ENCODE data around the gene NFATC2IP. TPM values are rescaled to one million over a fixed set of nuclear protein-coding genes. Genes with fewer than 3 reads are reported as not detected.

Gene NFATC2IP
- total and polyA plus RNA-seq, 9 of the 15 experiments (the other 6 are each of a cell fraction or from before 2014, with no cell fraction given) = 15.6 to 106 (median 46.9) TPM

DNA sequence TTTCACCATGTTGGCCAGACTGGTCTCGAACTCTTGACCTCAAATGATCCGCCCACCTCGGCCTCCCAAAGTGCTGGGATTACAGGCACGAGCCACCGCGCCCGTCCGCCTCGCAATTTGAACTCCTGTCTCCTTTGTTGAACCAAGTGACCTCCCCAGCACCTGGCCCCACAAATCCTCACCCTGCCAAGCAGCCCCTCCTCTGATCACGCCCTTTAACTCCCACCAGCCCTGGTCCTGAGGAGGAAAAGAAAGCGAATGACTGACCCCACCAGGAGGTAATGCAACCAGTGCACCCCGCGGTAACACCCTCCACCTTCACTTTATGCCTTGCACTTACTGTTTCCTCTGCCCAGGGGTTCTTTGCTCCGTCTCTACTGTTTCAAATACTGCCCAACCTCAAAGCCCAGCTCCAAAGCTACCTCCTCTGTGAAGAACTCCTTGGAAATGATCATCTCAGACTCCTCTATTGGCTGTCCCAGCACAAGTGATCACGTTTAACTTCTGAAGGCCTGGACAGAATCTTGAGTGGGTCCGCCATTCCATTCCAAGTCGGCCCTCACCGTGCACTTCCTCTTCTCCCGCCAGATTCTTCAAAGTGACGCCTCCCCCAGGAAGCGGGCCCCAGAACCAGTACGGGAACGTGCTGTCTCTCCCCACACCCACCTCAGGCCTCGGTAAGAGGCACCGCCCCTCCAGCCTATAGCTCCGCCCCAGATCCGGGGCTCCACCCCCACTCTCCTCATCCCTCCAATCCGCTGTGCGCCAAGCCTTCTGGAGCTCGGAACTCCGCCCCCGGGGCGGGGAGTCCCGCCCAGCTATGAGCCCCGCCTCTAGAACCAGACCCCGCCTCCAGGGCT is 14.6 kb upstream of the NFATC2IP start (continued):
- TF ChIP-seq ZBTB5 (IDR thresholded peaks at IDR 0.05) = no peak
- TF ChIP-seq XRCC3 (IDR thresholded peaks at IDR 0.05) = no peak
- no peak for TF ChIP-seq ZNF780A (CRISPR knock-in tag; IDR thresholded peaks at IDR 0.05)
- TF ChIP-seq, protein P1, sequence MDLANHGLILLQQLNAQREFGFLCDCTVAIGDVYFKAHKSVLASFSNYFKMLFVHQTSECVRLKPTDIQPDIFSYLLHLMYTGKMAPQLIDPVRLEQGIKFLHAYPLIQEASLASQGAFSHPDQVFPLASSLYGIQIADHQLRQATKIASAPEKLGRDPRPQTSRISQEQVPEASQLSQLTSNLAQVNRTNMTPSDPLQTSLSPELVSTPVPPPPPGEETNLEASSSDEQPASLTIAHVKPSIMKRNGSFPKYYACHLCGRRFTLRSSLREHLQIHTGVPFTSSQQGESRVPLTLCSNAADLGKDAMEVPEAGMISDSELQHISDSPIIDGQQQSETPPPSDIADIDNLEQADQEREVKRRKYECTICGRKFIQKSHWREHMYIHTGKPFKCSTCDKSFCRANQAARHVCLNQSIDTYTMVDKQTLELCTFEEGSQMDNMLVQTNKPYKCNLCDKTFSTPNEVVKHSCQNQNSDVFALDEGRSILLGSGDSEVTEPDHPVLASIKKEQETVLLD (IDR thresholded peaks at IDR 0.05) = peak; percentile 33; the same call in 1 of the 2 replicates

GRCh38 chr16:28936784-28937155 is 14.0 kb upstream of the NFATC2IP start:
- no peaks in the 10 kb centered on the region for H3K36me3 ChIP-seq (ENCODE audit: control insufficient read depth, insufficient read depth, low read length)
- ATAC-seq = no peak
- POLR2A ChIA-PET = interaction anchor here (0.7 to 1.2 kb wide), 6 partner anchors 9 to 102 kb away, joined by 3 to 5 read pairs (median 4); partner anchors contain the start of gene SH2B1
- in situ Hi-C loops (cut with MboI) = loop anchor here (25.0 kb wide), 1 partner anchor 499 kb away; no protein-coding TSS in a partner anchor
- no peaks in the 10 kb centered on the region for H3K9me1 ChIP-seq (ENCODE audit: control insufficient read depth, insufficient read depth, low read length)
- H3K4me3 ChIP-seq = no peak overlapping the region
- H3K4me1 ChIP-seq (replicated peaks in 1 of 2; ENCODE audit: control insufficient read depth in 2 of 2, insufficient read depth in 2 of 2, low read length in 2 of 2) = peaks cover 8 to 46% of the 10 kb centered on the region in 2 experiments; a peak in 4 of 5 replicates
- H3K4me2 ChIP-seq (ENCODE audit: insufficient read depth, low read length) = peak overlapping the region; percentile 58; the same call in 1 of the 2 replicates
- H3K79me2 ChIP-seq (ENCODE audit: control insufficient read depth, insufficient read depth, low read length) = peaks cover 9% of the 10 kb centered on the region
- 50% methylated on average over 24 of the region's 26 CpGs for WGBS (ENCODE audit: insufficient coverage, low coverage, missing lambda C conversion rate)
- H3K9ac ChIP-seq (ENCODE audit: insufficient read depth in 1 of 2, low read depth in 2 of 2, low read length in 2 of 2) = peak overlapping the region; percentile 44 to 49; a peak in 2 of 4 replicates
- intact Hi-C loops (cut with micrococcal nuclease) = loop anchor here (5.0 kb wide), 1 partner anchor 54 kb away; no protein-coding TSS in a partner anchor
- H3K27me3 ChIP-seq (ENCODE audit: control insufficient read depth in 2 of 2, insufficient read depth in 2 of 2, low read length in 2 of 2) = no peaks in the 10 kb centered on the region
- peak overlapping the region; percentile 55; the same call in 1 of the 3 replicates for H3K27ac ChIP-seq (ENCODE audit: extremely low read depth, low read depth, low read length)
- no peak for DNase-seq (ENCODE audit: extremely low read depth in 1 of 4, low spot score in 3 of 4)
- no TSS peak for BruUV-seq (replicated peaks)
- no peak for FAIRE-seq
- CTCF ChIA-PET (ENCODE audit: low intra/inter-chr PET ratio) = interaction anchor here (1.4 kb wide), 1 partner anchor 9 kb away, joined by 4 read pairs; no protein-coding TSS in a partner anchor
- no peaks in the 10 kb centered on the region for H4K20me1 ChIP-seq (replicated peaks; ENCODE audit: control insufficient read depth, insufficient read depth, low read length)
- no peaks in the 10 kb centered on the region for H3K9me3 ChIP-seq (replicated peaks; ENCODE audit: control insufficient read depth, insufficient read depth, low read depth, low read length)
- H2AFZ ChIP-seq (ENCODE audit: low read depth, low read length) = peak overlapping the region; percentile 89
- TF ChIP-seq ZNF431 (CRISPR knock-in tag; IDR thresholded peaks at IDR 0.05) = 0 out of 2 replicates have a peak, but pooled peaks have one; percentile 14
- peak; percentile 14; the same call in 1 of the 2 replicates for TF ChIP-seq RBFOX2 (IDR thresholded peaks at IDR 0.05; ENCODE audit: low read depth, low read length)
- TF ChIP-seq TCF7 (IDR thresholded peaks at IDR 0.05; ENCODE audit: borderline replicate concordance) = 0 out of 2 replicates have a peak, but pooled peaks have one; percentile 42
- TF ChIP-seq POLR2G (IDR thresholded peaks at IDR 0.05; ENCODE audit: low read depth, low read length) = peak; percentile 9; the same call in 1 of the 2 replicates
- 0 out of 4 replicates have a peak, but pooled peaks of 1 of the 2 experiments have one; percentile 11 for TF ChIP-seq MAZ (CRISPR knock-in tag; conservative IDR thresholded peaks at IDR 0.05 in 1 of 2, IDR thresholded peaks at IDR 0.05 in 1 of 2)
- peak; percentile 65; the same call in 1 of the 2 replicates for TF ChIP-seq SP1 (CRISPR knock-in tag; IDR thresholded peaks at IDR 0.05)
- no peak for TF ChIP-seq ATF4 (CRISPR knock-in tag; IDR thresholded peaks at IDR 0.05)
- peak; percentile 10 to 33; a peak in 2 of 4 replicates for TF ChIP-seq NRF1 (conservative IDR thresholded peaks at IDR 0.05 in 1 of 2, IDR thresholded peaks at IDR 0.05 in 1 of 2)
- peak; percentile 6; the same call in 1 of the 2 replicates for TF ChIP-seq PHF8 (IDR thresholded peaks at IDR 0.05; ENCODE audit: borderline replicate concordance, low read length)
- TF ChIP-seq KAT8 (IDR thresholded peaks at IDR 0.05; ENCODE audit: low read depth) = no peak
- TF ChIP-seq ZNF785 (CRISPR knock-in tag; IDR thresholded peaks at IDR 0.05) = no peak

Measured in K562 (cell line).